ENCODE results near the gene WDR88.
"Not testable (repeated sequence)": the region's sequence is repeated elsewhere in the genome, so short reads cannot be mapped to it uniquely, and the experiment has no call there.

Gene WDR88

DNA sequence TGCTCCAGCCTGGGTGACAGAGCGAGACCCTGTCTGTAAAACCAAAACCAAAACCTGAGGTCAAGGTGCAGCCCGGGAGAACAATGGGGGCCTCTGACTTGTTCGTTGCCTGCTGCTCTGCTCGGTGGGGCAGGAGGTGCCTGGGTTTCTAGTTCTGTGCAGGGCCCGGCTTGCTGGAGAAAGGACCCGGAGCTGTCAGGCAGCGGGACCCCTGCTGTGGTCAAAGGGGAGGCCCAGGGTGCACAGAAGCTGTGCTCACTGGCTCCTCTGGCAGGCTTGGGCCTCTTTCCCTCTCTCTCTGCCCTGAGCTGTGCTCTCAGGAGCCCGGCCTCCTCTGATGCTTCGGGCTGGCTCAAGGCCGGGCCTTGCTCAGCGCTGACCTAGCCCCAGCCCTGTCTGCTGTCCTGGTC, 65.7 kb downstream of the WDR88 start:
- DNase-seq (ENCODE audit: low spot score), result no peak

DNA sequence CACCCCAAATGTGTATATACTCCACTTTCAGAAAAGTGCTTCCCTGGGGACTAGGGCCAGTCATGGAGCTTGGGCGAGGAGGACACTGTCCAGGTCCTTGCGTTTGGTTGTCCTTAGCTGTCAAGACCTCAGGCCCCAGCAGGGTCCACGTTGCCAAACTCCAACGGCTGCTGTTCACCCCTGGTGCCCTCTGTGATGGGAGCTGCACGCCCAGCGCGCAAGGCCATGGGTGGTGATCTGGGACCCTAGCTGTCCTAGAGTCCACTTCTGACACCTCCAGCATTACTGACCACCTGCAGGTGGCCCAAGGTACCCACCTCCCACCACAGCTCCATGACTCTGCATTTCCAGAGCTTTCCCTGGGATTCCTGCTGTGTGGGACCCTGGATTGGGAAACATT, 66.3 kb downstream of the WDR88 start:
- no peak for DNase-seq (ENCODE audit: low spot score)

DNA sequence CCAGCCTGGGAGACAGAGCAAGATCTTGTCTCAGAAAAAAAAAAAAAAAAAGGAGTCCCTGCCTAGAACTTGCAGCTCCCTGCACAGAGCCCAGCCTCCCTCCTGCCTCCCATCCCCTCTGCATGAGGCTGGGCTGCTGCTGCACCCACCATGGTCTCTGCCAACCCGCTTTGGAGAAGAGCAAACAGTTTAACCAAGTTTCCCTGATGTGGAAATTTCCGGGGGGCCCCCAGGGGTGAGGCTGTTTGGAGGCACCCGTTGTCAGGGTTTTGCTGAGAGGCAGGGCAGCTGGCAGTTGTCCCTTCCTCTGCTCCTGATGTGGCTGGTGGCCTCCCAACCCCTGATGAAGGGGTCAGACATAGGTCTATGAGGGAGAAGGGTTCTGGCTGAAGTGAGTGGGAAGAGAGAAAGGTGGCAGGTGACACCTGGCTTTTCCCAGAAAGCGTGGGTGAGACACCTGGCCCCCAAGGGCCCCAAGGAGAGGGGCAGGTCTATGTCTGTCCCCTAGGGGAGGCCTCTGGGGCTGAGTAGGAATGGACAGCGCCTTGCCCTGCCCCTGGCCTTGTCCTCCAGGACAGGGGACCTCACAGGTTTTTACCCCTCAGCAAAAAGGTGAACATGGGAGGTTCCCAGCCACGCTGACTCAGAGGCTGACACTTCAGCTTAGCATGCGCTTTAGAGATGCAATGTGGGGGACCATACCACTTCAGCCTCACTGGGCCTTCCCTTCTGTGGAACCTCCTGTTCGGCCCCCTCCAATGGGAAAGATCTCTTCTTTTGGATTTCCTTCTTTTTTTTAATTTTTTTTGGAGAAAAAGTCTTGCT, 67.7 kb downstream of the WDR88 start:
- no peak for DNase-seq (ENCODE audit: low spot score)

DNA sequence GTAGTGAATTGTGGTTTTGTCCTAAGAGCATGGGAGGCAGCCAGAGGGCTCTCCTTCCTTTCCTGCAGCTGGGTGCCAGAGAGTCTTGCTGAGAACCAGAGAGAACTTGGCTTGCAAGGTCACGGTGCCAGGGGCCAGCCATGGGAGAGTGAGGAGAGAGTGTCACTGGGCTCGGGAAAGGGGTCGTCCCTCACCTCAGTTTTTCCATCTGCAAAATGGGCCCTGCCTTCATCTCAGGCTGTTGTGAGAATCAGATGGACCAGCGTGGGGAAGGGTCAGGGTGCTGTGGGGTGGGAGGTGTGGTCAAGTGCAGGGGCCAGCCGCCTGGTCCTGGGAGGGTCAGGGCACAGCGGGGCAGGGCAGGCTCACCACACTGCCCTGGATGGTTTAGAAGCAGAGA, 69.6 kb downstream of the WDR88 start:
- DNase-seq (ENCODE audit: low spot score), result no peak

DNA sequence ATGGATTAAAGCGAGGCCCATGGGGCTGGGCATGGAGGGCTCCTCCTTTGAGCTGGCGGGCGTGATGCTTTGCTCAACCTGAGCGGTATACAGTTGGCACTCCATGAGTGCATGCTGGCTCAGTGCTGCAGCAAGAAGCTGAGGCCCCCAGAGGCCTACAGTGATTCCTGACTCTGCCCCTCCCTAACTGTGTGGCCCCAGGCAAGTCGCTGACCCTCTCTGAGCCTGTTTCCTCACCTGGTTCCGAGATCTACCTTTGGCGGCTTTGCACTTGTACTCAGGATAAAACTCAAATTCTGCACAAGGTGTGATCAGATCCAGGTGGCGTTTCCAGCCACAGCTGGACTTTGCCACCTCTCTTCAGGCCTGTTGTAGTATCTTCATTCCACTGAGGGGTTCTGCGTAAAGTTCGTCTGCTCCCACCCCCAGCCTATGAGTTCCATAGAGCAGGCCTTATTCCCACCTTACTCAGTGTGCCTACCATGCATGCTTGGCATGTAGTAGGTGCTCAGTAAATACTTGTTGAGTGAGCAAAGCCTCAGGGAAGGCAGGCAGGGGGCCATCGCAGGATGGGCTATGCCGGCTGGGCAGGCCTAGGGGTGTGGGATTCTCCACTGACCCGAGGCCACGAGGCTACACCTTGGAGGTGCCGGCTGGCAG, 70.1 kb downstream of the WDR88 start:
- DNase-seq (ENCODE audit: low spot score), result no peak

DNA sequence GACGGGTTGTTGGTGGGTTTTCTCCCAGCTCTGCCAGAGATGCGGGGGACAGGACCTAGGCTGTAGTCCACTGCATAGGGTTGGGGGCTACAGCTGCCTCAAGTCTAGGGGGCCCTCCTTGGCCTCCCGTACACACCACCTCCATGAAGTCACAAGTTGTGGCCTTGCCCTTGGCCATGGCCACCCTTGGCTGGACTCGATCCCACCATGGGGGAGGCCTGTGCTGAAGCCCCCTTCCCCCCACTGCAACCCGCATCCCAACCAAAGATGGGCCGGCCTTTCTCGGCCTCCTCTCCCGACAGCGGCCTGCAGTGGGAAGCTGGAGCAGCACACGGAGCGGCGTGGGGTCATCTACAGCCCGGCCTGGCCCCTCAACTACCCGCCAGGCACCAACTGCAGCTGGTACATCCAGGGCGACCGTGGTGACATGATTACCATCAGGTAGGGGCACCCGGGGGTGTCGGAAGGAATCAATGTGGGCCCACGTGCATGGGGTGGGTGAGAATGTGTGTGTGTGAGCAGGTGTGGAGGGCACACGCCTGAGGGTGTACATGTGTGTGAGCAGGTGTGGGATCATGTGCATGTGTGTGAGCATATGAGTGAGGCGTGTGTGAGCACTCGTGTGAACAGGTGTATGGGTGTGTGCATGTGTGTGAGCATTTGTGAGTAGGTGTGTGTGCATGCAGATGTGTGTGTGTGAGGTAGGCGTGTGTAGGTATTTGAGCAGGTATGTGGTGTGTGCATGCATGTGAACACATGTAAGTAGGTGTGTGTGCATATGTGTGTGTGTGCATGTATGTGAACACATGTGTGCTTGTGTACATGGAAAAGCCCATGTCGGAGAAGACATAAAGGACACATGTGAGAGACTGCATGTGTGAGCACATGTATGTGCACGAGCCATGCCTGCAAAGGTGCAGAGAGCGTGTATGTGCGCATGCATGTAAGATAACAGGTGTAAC, 70.9 kb downstream of the WDR88 start:
- DNase-seq (ENCODE audit: low spot score), result no peak

DNA sequence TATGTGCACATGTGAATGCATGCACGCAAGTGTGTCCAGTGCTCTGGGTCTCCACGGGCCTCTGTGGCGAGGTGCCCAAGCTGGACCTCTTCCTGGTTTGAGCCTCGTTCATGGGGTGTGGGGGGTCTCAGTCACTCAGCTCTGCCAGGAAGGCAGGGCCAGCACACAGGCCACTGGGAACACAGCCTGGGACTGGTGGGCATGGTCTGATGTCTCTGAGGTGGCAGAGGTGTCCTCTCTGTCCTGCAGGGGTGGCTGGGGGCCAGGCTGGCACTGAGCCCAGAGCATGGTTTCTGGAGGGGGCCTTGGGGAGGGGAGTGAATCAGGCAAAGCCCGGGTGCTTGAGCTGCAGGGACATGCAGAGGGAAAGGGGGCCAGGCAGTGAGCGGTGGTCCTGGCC, 71.6 kb downstream of the WDR88 start:
- no peak for DNase-seq (ENCODE audit: low spot score)

DNA sequence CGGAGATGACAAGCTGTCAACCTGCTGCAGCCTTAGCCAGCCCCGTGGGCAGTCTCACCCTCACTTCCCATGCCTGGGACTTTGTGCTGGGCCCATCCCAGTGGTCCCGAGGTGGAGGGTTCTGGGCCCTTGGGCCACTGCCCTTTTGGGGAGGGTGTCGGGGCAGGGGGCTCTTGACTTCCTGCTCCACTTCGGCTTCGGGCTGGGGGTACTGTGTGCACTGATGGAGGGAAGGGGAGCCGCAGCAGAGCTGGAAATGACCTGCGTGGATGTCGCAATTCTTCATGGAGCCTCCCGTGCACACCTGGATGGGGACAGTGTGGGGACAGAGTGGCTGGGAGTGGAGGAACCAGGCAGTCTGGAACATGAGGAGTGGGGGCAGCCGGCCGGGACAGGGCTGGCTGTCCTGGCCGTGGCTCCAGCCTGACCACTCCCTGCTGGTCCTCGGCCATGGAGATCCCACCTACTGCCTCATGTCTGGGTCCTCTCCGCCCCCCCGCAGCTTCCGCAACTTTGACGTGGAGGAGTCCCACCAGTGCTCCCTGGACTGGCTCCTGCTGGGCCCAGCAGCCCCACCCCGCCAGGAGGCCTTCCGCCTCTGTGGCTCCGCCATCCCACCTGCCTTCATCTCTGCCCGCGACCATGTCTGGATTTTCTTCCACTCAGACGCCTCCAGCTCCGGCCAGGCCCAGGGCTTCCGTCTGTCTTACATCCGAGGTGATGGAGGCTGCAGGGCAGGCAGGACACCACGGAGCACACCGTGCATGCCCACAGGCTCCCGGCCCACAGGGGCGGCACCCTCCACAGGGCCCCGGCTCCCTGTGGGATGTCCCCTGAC, 72.4 kb downstream of the WDR88 start:
- no peak for DNase-seq (ENCODE audit: low spot score)

DNA sequence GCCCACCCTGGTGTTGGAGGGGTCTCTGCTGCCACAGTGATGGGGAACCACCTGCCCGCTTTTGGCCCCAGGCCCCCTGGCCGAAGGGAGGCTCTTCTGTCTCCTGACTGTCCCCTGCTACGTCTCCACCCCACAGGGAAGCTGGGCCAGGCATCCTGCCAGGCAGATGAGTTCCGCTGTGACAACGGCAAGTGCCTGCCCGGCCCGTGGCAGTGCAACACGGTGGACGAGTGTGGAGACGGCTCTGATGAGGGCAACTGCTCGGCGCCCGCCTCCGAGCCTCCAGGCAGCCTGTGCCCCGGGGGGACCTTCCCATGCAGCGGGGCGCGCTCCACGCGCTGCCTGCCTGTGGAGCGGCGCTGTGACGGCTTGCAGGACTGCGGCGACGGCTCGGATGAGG, 73.2 kb downstream of the WDR88 start:
- no peak for DNase-seq (ENCODE audit: low spot score)

DNA sequence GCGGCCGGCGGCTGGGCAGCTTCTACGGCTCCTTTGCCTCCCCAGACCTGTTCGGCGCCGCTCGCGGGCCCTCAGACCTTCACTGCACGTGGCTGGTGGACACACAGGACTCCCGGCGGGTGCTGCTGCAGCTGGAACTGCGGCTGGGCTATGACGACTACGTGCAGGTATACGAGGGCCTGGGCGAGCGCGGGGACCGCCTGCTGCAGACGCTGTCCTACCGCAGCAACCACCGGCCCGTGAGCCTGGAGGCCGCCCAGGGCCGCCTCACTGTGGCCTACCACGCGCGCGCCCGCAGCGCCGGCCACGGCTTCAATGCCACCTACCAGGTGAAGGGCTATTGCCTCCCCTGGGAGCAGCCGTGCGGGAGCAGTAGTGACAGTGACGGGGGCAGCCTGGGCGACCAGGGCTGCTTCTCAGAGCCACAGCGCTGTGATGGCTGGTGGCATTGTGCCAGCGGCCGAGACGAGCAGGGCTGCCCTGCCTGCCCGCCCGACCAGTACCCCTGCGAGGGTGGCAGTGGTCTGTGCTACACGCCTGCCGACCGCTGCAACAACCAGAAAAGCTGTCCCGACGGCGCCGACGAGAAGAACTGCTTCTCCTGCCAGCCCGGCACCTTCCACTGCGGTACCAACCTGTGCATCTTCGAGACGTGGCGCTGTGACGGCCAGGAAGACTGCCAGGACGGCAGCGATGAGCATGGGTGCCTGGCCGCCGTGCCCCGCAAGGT, 73.8 kb downstream of the WDR88 start:
- no peak for DNase-seq (ENCODE audit: low spot score)

DNA sequence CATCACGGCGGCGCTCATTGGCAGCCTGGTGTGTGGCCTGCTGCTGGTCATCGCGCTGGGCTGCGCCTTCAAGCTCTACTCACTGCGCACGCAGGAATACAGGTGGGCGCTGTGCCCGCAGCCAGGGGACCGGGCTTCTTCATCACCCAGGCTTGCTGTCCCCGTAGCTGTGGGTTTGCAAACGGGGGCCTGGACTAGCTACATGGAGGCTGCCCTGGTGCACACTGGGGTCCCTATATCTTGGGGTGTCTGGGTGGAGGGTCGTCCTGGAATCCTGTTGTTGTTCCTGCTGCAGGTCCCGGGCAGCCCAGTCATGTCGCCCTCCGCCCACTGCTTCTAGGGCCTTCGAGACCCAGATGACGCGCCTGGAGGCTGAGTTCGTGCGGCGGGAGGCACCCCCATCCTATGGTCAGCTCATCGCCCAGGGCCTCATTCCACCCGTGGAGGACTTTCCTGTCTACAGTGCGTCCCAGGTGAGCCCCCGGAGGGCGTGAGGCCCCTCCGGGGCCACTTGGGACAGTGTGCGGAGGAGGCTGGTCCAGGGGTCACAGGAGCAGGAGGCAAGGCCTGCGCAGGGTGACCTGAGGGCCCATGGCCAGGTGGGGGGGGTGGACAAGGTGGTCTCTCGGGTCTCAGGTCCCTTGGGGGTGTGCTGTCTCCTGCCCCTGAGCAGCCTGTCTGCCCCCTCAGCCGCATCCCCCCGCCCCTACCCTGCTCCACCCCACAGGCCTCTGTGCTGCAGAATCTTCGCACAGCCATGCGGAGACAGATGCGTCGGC, 74.5 kb downstream of the WDR88 start:
- no peak for DNase-seq (ENCODE audit: low spot score)

DNA sequence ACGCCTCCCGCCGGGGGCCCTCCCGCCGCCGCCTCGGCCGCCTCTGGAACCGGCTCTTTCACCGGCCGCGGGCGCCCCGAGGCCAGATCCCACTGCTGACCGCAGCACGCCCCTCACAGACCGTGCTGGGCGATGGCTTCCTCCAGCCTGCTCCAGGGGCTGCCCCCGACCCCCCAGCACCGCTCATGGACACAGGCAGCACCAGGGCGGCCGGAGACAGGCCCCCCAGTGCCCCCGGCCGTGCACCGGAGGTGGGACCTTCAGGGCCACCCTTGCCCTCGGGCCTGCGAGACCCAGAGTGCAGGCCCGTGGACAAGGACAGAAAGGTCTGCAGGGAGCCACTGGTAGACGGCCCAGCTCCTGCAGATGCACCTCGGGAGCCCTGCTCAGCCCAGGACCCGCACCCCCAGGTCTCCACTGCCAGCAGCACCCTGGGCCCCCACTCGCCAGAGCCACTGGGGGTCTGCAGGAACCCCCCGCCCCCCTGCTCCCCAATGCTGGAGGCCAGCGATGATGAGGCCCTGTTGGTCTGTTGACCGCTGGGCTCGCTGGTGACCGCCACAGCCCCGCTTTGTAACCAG, 75.2 kb downstream of the WDR88 start:
- no peak for DNase-seq (ENCODE audit: low spot score)

DNA sequence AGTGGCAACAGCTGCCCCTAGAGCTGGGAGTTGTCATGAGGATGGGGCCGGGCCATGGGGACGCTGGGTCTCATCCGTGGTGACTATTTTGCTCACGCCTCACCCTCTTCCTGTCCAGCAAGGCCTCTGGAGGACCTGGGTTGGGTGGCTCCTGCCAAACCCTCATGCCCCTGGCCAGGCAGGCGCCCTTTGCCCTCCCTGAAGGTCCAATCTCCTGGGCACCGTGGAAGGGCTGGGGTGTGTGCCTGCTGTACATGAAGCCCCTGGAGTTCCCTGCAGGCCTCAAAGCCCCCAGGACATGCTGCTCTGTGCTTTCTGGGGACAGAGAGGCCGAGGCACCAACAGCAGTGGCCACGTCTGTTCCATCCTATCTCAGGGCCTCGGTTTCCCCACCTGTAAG, 76.0 kb downstream of the WDR88 start:
- no peak for DNase-seq (ENCODE audit: low spot score)

DNA sequence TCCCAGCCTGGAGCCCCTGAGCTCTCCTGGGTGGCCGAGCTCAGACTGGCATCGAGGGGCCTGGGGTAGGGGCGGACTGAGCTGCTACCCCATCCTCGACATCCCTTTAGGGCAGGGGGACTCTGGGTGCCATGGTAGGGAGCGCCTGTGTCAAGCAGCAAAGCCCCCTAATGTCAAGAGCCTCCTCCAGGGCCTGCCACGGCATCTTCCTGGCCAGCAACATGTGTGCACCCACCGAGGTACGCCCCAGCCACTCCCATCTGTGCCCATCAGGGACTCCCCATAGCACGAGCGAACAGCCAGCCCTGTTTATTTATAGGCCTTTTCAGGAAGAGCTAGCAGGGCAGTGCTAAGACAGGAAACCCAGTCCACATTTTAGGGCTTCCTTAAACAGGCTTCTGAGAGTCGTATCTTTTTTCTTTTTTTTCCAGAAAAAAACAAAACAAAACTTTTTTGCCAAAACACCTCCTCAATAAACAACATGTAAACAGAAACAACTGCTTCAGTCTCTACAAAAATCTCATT, 76.5 kb downstream of the WDR88 start:
- DNase-seq (ENCODE audit: low spot score), result no peak

DNA sequence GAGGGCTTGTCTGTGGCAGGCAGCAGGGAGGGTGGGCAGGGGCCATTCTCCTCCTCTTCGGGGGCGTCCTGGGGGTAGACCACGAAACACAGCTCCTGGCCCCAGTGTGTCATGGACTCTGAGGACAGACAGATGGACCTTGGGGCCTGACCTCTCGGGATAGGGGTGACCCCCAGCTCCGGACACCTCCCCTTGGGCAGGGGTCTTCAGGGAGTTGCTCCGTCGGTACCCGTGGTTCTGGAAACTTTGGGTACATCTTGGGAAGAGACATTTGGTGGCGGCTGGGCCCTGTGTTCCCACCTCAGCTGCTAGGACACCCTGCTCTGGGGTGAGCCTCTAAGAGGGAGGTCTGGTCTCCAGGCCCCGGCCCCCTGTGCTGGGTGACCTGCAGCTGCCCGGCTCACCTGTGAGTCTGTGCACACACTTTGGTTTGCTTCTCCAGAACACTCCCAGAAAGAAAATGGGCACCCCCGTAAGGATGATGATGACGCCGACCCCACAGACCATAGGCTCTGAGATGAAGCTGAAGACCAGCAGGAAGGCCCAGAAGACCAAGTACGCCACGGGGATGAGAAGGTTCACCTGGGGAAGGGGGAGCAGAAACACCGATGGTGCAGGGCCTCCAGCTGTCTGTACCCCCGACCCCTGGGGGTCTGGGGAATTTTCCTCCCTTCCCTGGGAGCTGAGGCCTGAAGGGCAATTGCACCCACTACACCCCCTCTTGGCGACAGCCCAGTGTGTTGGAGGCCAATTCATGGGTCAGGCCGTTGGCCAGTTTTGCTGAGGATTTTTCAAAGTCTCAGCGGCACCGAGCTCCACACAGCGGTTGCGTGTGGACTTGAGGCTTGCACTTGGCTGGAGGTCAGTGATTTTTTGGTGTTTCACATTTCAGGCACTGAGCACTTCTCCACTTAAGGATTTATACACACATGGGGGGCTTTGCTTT, 77.3 kb downstream of the WDR88 start:
- DNase-seq (ENCODE audit: low spot score), result no peak

DNA sequence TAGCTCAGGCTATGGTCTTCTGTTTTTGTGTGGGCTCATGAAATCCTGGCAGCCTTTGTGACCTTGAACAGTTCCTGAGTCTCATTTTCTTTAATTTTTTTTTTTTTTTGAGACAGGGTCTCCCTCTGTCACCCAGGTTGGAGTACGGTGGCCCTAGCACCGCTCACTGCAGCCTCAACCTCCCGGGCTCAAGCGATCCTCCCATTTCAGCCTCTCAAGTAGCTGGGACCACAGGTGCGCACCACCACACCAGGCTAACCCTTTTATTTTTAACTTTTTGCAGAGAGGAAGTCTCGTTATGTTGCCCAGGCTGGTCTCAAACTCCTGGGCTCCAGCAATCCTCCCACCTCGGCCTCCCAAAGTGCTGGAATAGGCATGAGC, 77.9 kb downstream of the WDR88 start:
- DNase-seq (ENCODE audit: low spot score), result not testable (repeated sequence)

DNA sequence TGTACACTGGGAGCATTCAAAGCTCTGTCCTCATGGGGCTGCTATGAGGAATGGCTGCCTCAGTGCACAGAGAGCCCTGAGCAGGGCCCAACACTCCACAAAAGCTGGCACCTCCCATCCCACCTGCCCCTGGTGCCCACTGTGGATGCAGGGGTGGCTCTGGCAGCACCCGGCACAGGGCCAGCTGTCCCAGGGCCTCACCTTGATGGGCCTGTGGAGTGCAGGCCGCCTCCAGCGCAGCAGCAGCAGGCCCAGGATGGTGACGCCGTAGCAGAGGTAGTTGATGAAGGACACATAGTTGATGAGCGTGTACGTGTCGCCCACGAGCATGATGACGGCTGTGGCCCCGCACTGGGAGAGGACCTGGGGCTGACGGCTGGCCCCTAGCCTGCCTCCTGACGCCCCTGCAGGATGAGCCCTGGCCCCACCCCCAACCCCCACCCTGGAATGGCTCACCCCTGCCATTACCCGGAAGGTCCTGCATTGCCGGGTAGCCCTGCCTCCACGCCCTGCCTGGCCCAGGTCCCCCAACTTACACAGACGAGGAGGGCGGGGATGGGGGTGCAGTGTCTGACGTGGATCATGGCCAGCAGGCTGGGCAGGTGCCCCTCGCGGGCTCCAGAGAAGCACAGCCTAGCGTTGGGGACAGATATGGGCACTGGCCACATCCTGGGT, 78.5 kb downstream of the WDR88 start:
- no peak for DNase-seq (ENCODE audit: low spot score)
